Activated T-helper 1 cell treated with anti-CD3 and anti-CD28 coated beads, Interleukin-2, amount 50 U/mL, for 16 hours (primary cell): Measurements from ENCODE around the gene TBC1D25.
A peak's percentile ranks its signal among the peaks of the same experiment; 100 is the strongest.
"Not testable (repeated sequence)": the region's sequence is repeated elsewhere in the genome, so short reads cannot be mapped to it uniquely, and the experiment has no call there.

Source experiments
- DNase-seq, 2 donors: peaks; one replicate each; pipeline ENCODE4 v3.0.0-alpha.2; 2020; ENCODE audit warnings: low read depth in 1 of 2, low spot score in 1 of 2

Gene TBC1D25

GRCh38 chrX:48515842-48516241 is 23.7 kb upstream of the TBC1D25 start:
- no peak for DNase-seq

- DNase-seq, result no peak
Measured at GRCh38 chrX:48516285-48516684, 23.2 kb upstream of the TBC1D25 start.

GRCh38 chrX:48516987-48517386 is 22.5 kb upstream of the TBC1D25 start:
- no peak for DNase-seq

- DNase-seq, result not testable (repeated sequence)
Measured at GRCh38 chrX:48519481-48519880, 20.0 kb upstream of the TBC1D25 start.

- no peak for DNase-seq
Measured at GRCh38 chrX:48520455-48520854, 19.1 kb upstream of the TBC1D25 start.

- DNase-seq, result no peak
Measured at GRCh38 chrX:48520976-48521352, 18.6 kb upstream of the TBC1D25 start.

GRCh38 chrX:48521353-48522243 is 17.9 kb upstream of the TBC1D25 start, which contains the start of gene EBP:
Gene EBP (plus strand): TSS chrX:48521808. CDS start chrX:48523772, 1,964 bp downstream.
- peak; percentile 84 to 86 for DNase-seq

- DNase-seq, result no peak
Measured at GRCh38 chrX:48522291-48522690, 17.2 kb upstream of the TBC1D25 start.

GRCh38 chrX:48523682-48524081 is 15.8 kb upstream of the TBC1D25 start:
- DNase-seq, result no peak

GRCh38 chrX:48525853-48526252 is 13.7 kb upstream of the TBC1D25 start:
- not testable (repeated sequence) for DNase-seq

- DNase-seq, result no peak
Measured at GRCh38 chrX:48530736-48531135, 8.8 kb upstream of the TBC1D25 start.

GRCh38 chrX:48531358-48531959 is 8.1 kb upstream of the TBC1D25 start:
- DNase-seq, result no peak

- no peak for DNase-seq
Measured at GRCh38 chrX:48532161-48532560, 7.4 kb upstream of the TBC1D25 start.

GRCh38 chrX:48533165-48533564 is 6.3 kb upstream of the TBC1D25 start:
- no peak for DNase-seq

GRCh38 chrX:48538641-48539344 is 721 bp upstream of the TBC1D25 start:
- no peak for DNase-seq

GRCh38 chrX:48540028-48540375 is 488 bp downstream of the TBC1D25 start:
- DNase-seq, result peak; percentile 9 to 26

- no peak for DNase-seq
Measured at GRCh38 chrX:48540480-48540879, 966 bp downstream of the TBC1D25 start.

GRCh38 chrX:48541140-48541814 is 1.8 kb downstream of the TBC1D25 start:
- DNase-seq, result no peak

GRCh38 chrX:48548871-48549270 is 9.4 kb downstream of the TBC1D25 start:
- no peak for DNase-seq

GRCh38 chrX:48555731-48556325 is 16.3 kb downstream of the TBC1D25 start:
- not testable (repeated sequence) for DNase-seq

GRCh38 chrX:48558271-48558670 is 18.8 kb downstream of the TBC1D25 start:
- DNase-seq, result no peak
